ENCODE data around the gene KPNA3. TPM values are rescaled to one million over a fixed set of nuclear protein-coding genes. Genes with fewer than 3 reads are reported as not detected.

The KPNA3 gene
- total and polyA plus RNA-seq, 4 donors: 10.9 to 22.0 (median 16.6) TPM

DNA sequence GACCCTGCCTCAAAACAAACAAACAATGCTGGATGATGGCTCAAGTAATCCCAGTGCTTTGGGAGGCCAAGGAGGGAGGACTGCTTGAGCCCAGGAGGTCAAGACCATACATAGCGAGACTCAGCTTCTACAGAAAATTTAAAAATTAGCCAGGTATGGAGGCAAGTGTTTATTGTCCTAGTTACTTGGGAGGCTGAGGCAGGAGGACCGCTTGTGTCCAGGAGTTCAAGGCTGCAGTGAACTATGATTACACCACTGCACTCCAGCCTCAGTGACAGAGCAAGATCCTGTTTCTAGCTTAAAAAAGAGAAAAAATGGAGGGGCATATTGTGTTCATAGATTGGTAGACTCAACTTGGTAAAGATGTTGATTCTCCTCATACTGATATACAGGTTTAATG, 36.2 kb downstream of the KPNA3 start:
- 53% methylated on average over 2 of the region's 2 CpGs for WGBS
- no peak overlapping the region for H3K4me3 ChIP-seq (ENCODE audit: low read depth in 1 of 3, low read length in 3 of 3)
- no peak for TF ChIP-seq HNF4A (conservative IDR thresholded peaks at IDR 0.05)
- no peak for TF ChIP-seq NR2F2 (IDR thresholded peaks at IDR 0.05)
- no peak for TF ChIP-seq YY1 (IDR thresholded peaks at IDR 0.05)
- no peak for TF ChIP-seq RAD21 (IDR thresholded peaks at IDR 0.05)
- no peak for TF ChIP-seq SP1 (IDR thresholded peaks at IDR 0.05)
- TF ChIP-seq, protein P1, sequence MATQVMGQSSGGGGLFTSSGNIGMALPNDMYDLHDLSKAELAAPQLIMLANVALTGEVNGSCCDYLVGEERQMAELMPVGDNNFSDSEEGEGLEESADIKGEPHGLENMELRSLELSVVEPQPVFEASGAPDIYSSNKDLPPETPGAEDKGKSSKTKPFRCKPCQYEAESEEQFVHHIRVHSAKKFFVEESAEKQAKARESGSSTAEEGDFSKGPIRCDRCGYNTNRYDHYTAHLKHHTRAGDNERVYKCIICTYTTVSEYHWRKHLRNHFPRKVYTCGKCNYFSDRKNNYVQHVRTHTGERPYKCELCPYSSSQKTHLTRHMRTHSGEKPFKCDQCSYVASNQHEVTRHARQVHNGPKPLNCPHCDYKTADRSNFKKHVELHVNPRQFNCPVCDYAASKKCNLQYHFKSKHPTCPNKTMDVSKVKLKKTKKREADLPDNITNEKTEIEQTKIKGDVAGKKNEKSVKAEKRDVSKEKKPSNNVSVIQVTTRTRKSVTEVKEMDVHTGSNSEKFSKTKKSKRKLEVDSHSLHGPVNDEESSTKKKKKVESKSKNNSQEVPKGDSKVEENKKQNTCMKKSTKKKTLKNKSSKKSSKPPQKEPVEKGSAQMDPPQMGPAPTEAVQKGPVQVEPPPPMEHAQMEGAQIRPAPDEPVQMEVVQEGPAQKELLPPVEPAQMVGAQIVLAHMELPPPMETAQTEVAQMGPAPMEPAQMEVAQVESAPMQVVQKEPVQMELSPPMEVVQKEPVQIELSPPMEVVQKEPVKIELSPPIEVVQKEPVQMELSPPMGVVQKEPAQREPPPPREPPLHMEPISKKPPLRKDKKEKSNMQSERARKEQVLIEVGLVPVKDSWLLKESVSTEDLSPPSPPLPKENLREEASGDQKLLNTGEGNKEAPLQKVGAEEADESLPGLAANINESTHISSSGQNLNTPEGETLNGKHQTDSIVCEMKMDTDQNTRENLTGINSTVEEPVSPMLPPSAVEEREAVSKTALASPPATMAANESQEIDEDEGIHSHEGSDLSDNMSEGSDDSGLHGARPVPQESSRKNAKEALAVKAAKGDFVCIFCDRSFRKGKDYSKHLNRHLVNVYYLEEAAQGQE (IDR thresholded peaks at IDR 0.05): no peak
- no peak for TF ChIP-seq GABPA (IDR thresholded peaks at IDR 0.05 in 1 of 2, conservative IDR thresholded peaks at IDR 0.05 in 1 of 2)

DNA sequence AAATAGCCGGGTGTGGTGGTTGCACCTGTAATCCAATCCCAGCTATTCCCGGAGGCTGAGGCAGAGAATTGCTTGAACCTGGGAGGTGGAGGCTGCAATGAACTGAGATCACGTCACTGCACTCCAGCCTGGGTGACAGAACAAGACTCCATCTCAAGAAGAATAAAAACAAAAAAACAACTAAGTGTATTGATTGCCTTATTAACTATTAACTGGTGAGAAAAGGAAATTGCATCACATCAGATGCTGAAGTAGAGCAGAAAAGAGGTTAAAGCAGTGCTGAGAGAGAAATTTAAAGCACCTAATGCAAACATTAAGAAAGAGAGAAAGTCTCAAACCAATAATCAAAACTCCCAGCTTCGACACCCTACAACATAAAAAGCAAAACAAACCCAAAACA, 38.3 kb downstream of the KPNA3 start:
- WGBS: 39% methylated on average over 4 of the region's 4 CpGs
- Histone ChIP-seq H3K4me1 (ENCODE audit: control insufficient read depth in 4 of 4, insufficient read depth in 4 of 4, low read length in 3 of 4) (peaks cover 1 to 17% (median 5%) of the 10 kb centered on the region in 4 donors), H3K9ac (ENCODE audit: low read depth in 1 of 2, low read length in 2 of 2) (no peak overlapping the region), H3K4me3 (ENCODE audit: low read depth in 1 of 3, low read length in 3 of 3) (peak overlapping the region in 1 of 3 donors; percentile 32), H3K27ac (ENCODE audit: low read depth in 1 of 2, low read length in 2 of 2) (no peak overlapping the region), H3K27me3 (ENCODE audit: control insufficient read depth in 4 of 4, insufficient read depth in 4 of 4, low read length in 3 of 4) (no peaks in the 10 kb centered on the region), H3K36me3 (ENCODE audit: control insufficient read depth in 4 of 4, insufficient read depth in 3 of 4, low read depth in 1 of 4, low read length in 3 of 4) (no peaks in the 10 kb centered on the region), H3K9me3 (ENCODE audit: control insufficient read depth in 4 of 4, low read length in 3 of 4) (no peaks in the 10 kb centered on the region)
- TF ChIP-seq EGR1 (IDR thresholded peaks at IDR 0.05; ENCODE audit: low read depth in 2 of 2) (no peak), HNF4A (conservative IDR thresholded peaks at IDR 0.05) (peak; percentile 10 to 40), GABPA (IDR thresholded peaks at IDR 0.05 in 1 of 2, conservative IDR thresholded peaks at IDR 0.05 in 1 of 2) (peak in 1 of 2 donors; percentile 42), RXRA (IDR thresholded peaks at IDR 0.05) (peak in 1 of 2 donors; percentile 69)
- TF ChIP-seq, protein P2, sequence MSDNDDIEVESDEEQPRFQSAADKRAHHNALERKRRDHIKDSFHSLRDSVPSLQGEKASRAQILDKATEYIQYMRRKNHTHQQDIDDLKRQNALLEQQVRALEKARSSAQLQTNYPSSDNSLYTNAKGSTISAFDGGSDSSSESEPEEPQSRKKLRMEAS (IDR thresholded peaks at IDR 0.05): no peak
- TF ChIP-seq, protein P3, sequence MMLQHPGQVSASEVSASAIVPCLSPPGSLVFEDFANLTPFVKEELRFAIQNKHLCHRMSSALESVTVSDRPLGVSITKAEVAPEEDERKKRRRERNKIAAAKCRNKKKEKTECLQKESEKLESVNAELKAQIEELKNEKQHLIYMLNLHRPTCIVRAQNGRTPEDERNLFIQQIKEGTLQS (IDR thresholded peaks at IDR 0.05): peak; percentile 34
- TF ChIP-seq, protein P1 (IDR thresholded peaks at IDR 0.05): no peak
- no peak for DNase-seq (ENCODE audit: low spot score)

More for the DNA sequence above, 36.2 kb downstream of the KPNA3 start:
- DNase-seq (ENCODE audit: low spot score): no peak
- no peak overlapping the region for H3K9ac ChIP-seq (ENCODE audit: low read depth in 1 of 2, low read length in 2 of 2)
- no peaks in the 10 kb centered on the region for H3K36me3 ChIP-seq (ENCODE audit: control insufficient read depth in 4 of 4, insufficient read depth in 3 of 4, low read depth in 1 of 4, low read length in 3 of 4)
- peaks cover 1 to 17% (median 5%) of the 10 kb centered on the region in 4 donors for H3K4me1 ChIP-seq (ENCODE audit: control insufficient read depth in 4 of 4, insufficient read depth in 4 of 4, low read length in 3 of 4)
- H3K27ac ChIP-seq (ENCODE audit: low read depth in 1 of 2, low read length in 2 of 2): no peak overlapping the region
- no peaks in the 10 kb centered on the region for H3K9me3 ChIP-seq (ENCODE audit: control insufficient read depth in 4 of 4, low read length in 3 of 4)
- H3K27me3 ChIP-seq (ENCODE audit: control insufficient read depth in 4 of 4, insufficient read depth in 4 of 4, low read length in 3 of 4): no peaks in the 10 kb centered on the region

All from liver (tissue), 9 donors.